ENCODE data around the gene SSBP3.

- TF ChIP-seq FOXM1 (IDR thresholded peaks at IDR 0.05; ENCODE audit: borderline replicate concordance) (no peak), PKNOX1 (IDR thresholded peaks at IDR 0.05) (no peak), FOXK2 (IDR thresholded peaks at IDR 0.05) (no peak)
Measured at GRCh38 chr1:54396261-54396933, 9.8 kb downstream of the SSBP3 start.

All from HEK293T (cell line).